Stimulated activated CD8-positive, alpha-beta memory T cell treated with anti-CD3 and anti-CD28 coated beads, Interleukin-4, amount 100 ng/mL, for 1 hour (primary cell): ENCODE data around the gene DUS4L.
"Not testable (repeated sequence)": the region's sequence is repeated elsewhere in the genome, so short reads cannot be mapped to it uniquely, and the experiment has no call there.

Source experiments
- DNase-seq, 2 donors: peaks; one replicate each; pipeline ENCODE4 v3.0.0-alpha.2; 2020; ENCODE audit warnings: low read depth in 2 of 2, low spot score in 1 of 2

The DUS4L gene

GRCh38 chr7:107563775-107564552, at the start of gene DUS4L, which contains the start of gene COG5:
Gene DUS4L (plus strand): TSS chr7:107563971. CDS start chr7:107567071, 3,100 bp downstream.
Gene COG5 (minus strand): TSS chr7:107563920. CDS start chr7:107563896, 24 bp downstream.
- peak; percentile 64 to 70 for DNase-seq

GRCh38 chr7:107526672-107527071, 37.1 kb upstream of the DUS4L start:
- DNase-seq = no peak

- DNase-seq = no peak
Observed at GRCh38 chr7:107527196-107527595, 36.6 kb upstream of the DUS4L start.

- DNase-seq = no peak
Observed at GRCh38 chr7:107528461-107528860, 35.3 kb upstream of the DUS4L start.

- DNase-seq = no peak
Observed at GRCh38 chr7:107530751-107531150, 33.0 kb upstream of the DUS4L start.

- no peak for DNase-seq
Observed at GRCh38 chr7:107534139-107534538, 29.6 kb upstream of the DUS4L start.

- DNase-seq = not testable (repeated sequence)
Observed at GRCh38 chr7:107537228-107537627, 26.5 kb upstream of the DUS4L start.

GRCh38 chr7:107538001-107538400, 25.8 kb upstream of the DUS4L start:
- DNase-seq = no peak

GRCh38 chr7:107543338-107543993, 20.3 kb upstream of the DUS4L start:
- DNase-seq = no peak

GRCh38 chr7:107544848-107545591, 18.8 kb upstream of the DUS4L start:
- DNase-seq = no peak

GRCh38 chr7:107551936-107552335, 11.8 kb upstream of the DUS4L start:
- DNase-seq = no peak

GRCh38 chr7:107555893-107556292, 7.9 kb upstream of the DUS4L start:
- DNase-seq = no peak

- DNase-seq = no peak
Observed at GRCh38 chr7:107559864-107560263, 3.9 kb upstream of the DUS4L start.

GRCh38 chr7:107560898-107561516, 2.8 kb upstream of the DUS4L start:
- no peak for DNase-seq

- DNase-seq = peak in 1 of 2 donors; percentile 26
Observed at GRCh38 chr7:107563081-107563774, 543 bp upstream of the DUS4L start.

- DNase-seq = no peak
Observed at GRCh38 chr7:107564553-107565298, 955 bp downstream of the DUS4L start.

GRCh38 chr7:107570298-107570697, 6.5 kb downstream of the DUS4L start:
- no peak for DNase-seq

GRCh38 chr7:107573537-107573936, 9.8 kb downstream of the DUS4L start:
- no peak for DNase-seq

GRCh38 chr7:107579554-107579884, 15.7 kb downstream of the DUS4L start:
- DNase-seq = no peak
